SU-DHL-6 (cell line): ENCODE measurements around the gene ZNF709.
"Not testable (repeated sequence)": the region's sequence is repeated elsewhere in the genome, so short reads cannot be mapped to it uniquely, and the experiment has no call there.

Experiments
- CTCF ChIP-seq: fragments of 200-600 bp; sonication (generic); IDR thresholded peaks from one replicate; pipeline ENCODE4 v1.5.1; 2017; ENCODE audit warnings: antibody characterized with exemption, mild to moderate bottlenecking, low read length, moderate library complexity; ENCODE audit not compliant: insufficient read depth, poor library complexity, severe bottlenecking
- EZH2phosphoT487 ChIP-seq: fragments of 200-600 bp; sonication (generic), shearing (Covaris generic); conservative IDR thresholded peaks from 2 replicates; pipeline ENCODE4 v1.6.1; 2018; ENCODE audit warnings: mild to moderate bottlenecking, antibody characterized with exemption, low read length, moderate library complexity, mixed read lengths

GRCh38 chr19:12464139-12464538 lies 20.5 kb downstream of the ZNF709 start:
- not testable (repeated sequence) for TF ChIP-seq CTCF, EZH2phosphoT487
